Calu3 (cell line): ENCODE measurements around the gene NARS2. TPM values are rescaled to one million over a fixed set of nuclear protein-coding genes. Genes with fewer than 3 reads are reported as not detected.

ENCODE experiments used
- BruUV-seq: library from RNA; stranded (reverse); fragments of 400-500 nt; replicated peaks from 2 replicates; lab custom pipeline; 2021; lab: Mats Ljungman, UMichigan
- CTCF ChIA-PET: fragments of 300-600 bp; sonication (Branson Sonifier 250); formaldehyde crosslinking; loops from one replicate; lab custom pipeline; 2022; ENCODE audit warnings: antibody characterized with exemption; lab: Charles Lee
- DNase-seq: peaks from one replicate; pipeline ENCODE4 v3.0.0; 2022
- H3K27ac Mint-ChIP-seq: one replicate; pipeline ENCODE4 v1.8.0; 2022; ENCODE audit warnings: mixed read lengths; ENCODE audit not compliant: unreplicated experiment
- H3K27me3 Mint-ChIP-seq: one replicate; pipeline ENCODE4 v1.8.0; 2022; ENCODE audit warnings: mixed read lengths; ENCODE audit not compliant: unreplicated experiment
- H3K36me3 Mint-ChIP-seq: one replicate; pipeline ENCODE4 v1.8.0; 2022; ENCODE audit warnings: mild to moderate bottlenecking, moderate library complexity, mixed read lengths; ENCODE audit not compliant: insufficient read depth, unreplicated experiment
- H3K4me1 Mint-ChIP-seq: one replicate; pipeline ENCODE4 v1.8.0; 2022; ENCODE audit warnings: mild to moderate bottlenecking, low read depth, mixed read lengths; ENCODE audit not compliant: unreplicated experiment
- H3K4me3 Mint-ChIP-seq: one replicate; pipeline ENCODE4 v1.8.0; 2022; ENCODE audit warnings: mild to moderate bottlenecking, low read depth, moderate library complexity, mixed read lengths; ENCODE audit not compliant: unreplicated experiment
- H3K9me3 Mint-ChIP-seq: one replicate; pipeline ENCODE4 v1.8.0; 2022; ENCODE audit warnings: low read depth, mixed read lengths; ENCODE audit not compliant: unreplicated experiment
- CTCF ChIP-seq: fragments of 200-600 bp; IDR thresholded peaks from one replicate; pipeline ENCODE4 v1.8.0; 2022; ENCODE audit warnings: antibody characterized with exemption; ENCODE audit not compliant: unreplicated experiment
- intact Hi-C: fragments of 100-400 bp; cut with micrococcal nuclease; formaldehyde crosslinking; loops from one replicate; pipeline ENCODE4 v1.10.0; 2022; ENCODE audit not compliant: unreplicated experiment
- total RNA-seq: library from RNA; stranded (reverse); gene quantifications from 2 replicates; pipeline ENCODE4 v1.2.3, GENCODE V29; 2022

Gene NARS2
- total RNA-seq, 1 experiment from 2014 or later: 17.8 TPM

- no peaks in the 10 kb centered on the region for H3K27me3 Mint-ChIP-seq
- no peak for TF ChIP-seq CTCF
- DNase-seq: no peak
- CTCF ChIA-PET: interaction anchor here (0.6 kb wide), 1 partner anchor 96 kb away, joined by 5 read pairs; no protein-coding TSS in a partner anchor
- no peak overlapping the region for H3K27ac Mint-ChIP-seq
- BruUV-seq: no TSS peak
- no peaks in the 10 kb centered on the region for H3K36me3 Mint-ChIP-seq
- H3K4me1 Mint-ChIP-seq: no peaks in the 10 kb centered on the region
- no peak overlapping the region for H3K4me3 Mint-ChIP-seq
- no peaks in the 10 kb centered on the region for H3K9me3 Mint-ChIP-seq
- intact Hi-C loops: no loop called here
These were observed 124.8 kb downstream of the NARS2 start for GRCh38 chr11:78449866-78450265.

DNA sequence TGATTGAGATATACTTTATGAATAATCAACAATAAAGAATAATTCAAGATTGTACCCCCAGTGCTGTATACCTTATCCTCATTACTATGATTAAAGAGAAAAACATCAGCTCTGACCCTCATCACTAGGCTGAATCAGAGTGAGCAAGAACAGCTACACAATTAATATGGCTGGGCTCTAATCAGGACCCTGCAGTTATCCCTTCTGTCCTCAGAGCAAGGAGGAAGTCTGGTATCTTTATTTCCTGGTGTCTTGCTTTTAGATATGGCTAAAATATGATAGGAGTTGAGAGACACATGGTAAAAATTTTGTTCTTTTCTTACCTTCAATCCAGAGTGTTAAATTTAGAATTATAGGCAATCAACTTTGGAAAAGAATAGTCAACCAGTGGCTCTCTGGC lies 128.5 kb downstream of the NARS2 start:
- Mint-ChIP-seq H3K27me3 (no peaks in the 10 kb centered on the region), H3K36me3 (no peaks in the 10 kb centered on the region), H3K4me3 (no peak overlapping the region), H3K27ac (no peak overlapping the region), H3K4me1 (no peaks in the 10 kb centered on the region), H3K9me3 (no peaks in the 10 kb centered on the region)
- DNase-seq: no peak
- no peak for TF ChIP-seq CTCF
- CTCF ChIA-PET: interaction anchor here (0.5 kb wide), 1 partner anchor 12 kb away, joined by 4 read pairs; no protein-coding TSS in a partner anchor
- BruUV-seq: no TSS peak
- intact Hi-C loops: no loop called here

DNA sequence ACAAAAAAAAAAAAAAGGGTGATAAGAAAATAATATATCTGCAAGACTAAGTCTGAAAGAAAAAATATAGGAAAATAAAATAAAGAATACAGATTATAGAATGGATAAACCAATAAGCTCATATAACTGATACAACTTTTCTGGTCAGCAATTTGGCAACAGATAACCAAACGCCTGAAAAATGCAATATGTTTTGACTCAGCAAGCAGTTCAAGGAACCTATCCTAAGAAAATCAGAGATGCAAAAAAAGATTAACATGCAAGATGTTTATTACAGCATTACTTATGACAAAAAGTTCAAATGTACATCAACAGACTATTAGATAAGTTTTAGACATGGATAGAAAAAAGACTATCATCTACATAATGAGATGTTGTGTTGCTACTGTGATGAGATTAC lies 129.9 kb downstream of the NARS2 start:
- no peak overlapping the region for H3K27ac Mint-ChIP-seq
- H3K4me1 Mint-ChIP-seq: no peaks in the 10 kb centered on the region
- no peaks in the 10 kb centered on the region for H3K27me3 Mint-ChIP-seq
- no peak overlapping the region for H3K4me3 Mint-ChIP-seq
- no peaks in the 10 kb centered on the region for H3K36me3 Mint-ChIP-seq
- no TSS peak for BruUV-seq
- TF ChIP-seq CTCF: no peak
- DNase-seq: no peak
- CTCF ChIA-PET: interaction anchor here (0.7 to 1.2 kb wide), 2 partner anchors 9 to 47 kb away, joined by 3 read pairs; no protein-coding TSS in a partner anchor
- intact Hi-C loops: no loop called here
- no peaks in the 10 kb centered on the region for H3K9me3 Mint-ChIP-seq

DNA sequence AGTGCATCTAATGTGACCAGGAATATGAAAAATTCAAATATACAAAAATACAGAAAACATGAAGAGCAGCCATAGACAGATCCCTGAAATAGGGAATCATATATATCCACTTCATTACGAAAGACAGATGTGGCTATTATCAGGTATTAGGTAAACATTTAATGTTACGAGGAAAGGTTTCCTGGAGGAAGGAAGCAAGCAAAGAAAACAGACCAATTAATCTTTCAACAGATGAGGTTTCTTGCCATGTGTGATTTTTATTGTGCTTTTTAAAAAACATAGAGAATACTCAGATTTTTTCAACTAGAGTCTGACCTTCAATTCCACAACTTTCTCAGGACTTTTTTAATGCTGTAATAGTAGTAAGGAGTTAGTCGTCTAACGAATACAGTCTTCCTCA lies 132.7 kb downstream of the NARS2 start:
- Mint-ChIP-seq H3K27me3 (no peaks in the 10 kb centered on the region), H3K4me1 (no peaks in the 10 kb centered on the region), H3K27ac (no peak overlapping the region), H3K36me3 (peaks cover 4% of the 10 kb centered on the region), H3K4me3 (no peak overlapping the region), H3K9me3 (no peaks in the 10 kb centered on the region)
- intact Hi-C loops: no loop called here
- DNase-seq: no peak
- CTCF ChIA-PET: no interaction called here
- TF ChIP-seq CTCF: no peak
- BruUV-seq: no TSS peak
